ENCODE measurements around the gene ZDHHC19.

DNA sequence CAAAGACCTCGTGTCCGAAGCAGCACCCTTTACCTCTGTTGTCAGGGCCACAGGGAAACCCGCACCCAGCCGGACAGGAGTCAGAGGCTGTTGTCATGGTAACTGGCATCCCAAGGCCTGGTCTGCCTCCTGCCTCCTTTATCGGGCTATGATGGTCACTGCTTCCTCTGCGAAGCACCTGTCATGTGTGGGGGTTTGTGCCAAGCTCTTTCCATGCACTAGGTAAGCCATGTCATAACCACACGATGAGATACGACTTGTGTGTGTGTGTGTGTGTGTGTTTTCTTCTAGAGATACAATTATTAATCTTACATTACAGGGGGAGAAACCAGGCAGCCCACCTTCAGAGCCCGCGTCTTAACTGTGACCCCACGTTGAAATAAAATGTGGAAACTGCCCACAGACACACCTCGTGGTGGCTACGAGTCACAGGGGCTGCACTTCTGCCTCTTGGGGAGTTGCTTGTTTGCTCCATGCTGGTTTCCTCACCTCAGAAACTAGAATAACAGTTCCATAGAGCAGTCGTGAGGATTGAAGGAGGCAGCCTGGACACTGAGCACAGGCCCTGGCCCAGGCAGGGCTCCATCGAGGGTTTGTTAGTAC lies 18.0 kb downstream of the ZDHHC19 start:
- TF ChIP-seq, protein P1, sequence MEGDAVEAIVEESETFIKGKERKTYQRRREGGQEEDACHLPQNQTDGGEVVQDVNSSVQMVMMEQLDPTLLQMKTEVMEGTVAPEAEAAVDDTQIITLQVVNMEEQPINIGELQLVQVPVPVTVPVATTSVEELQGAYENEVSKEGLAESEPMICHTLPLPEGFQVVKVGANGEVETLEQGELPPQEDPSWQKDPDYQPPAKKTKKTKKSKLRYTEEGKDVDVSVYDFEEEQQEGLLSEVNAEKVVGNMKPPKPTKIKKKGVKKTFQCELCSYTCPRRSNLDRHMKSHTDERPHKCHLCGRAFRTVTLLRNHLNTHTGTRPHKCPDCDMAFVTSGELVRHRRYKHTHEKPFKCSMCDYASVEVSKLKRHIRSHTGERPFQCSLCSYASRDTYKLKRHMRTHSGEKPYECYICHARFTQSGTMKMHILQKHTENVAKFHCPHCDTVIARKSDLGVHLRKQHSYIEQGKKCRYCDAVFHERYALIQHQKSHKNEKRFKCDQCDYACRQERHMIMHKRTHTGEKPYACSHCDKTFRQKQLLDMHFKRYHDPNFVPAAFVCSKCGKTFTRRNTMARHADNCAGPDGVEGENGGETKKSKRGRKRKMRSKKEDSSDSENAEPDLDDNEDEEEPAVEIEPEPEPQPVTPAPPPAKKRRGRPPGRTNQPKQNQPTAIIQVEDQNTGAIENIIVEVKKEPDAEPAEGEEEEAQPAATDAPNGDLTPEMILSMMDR (conservative IDR thresholded peaks at IDR 0.05 in 1 of 2, IDR thresholded peaks at IDR 0.05 in 1 of 2; ENCODE audit: extremely low read depth in 1 of 2, insufficient read depth in 1 of 2, low read depth in 1 of 2, low read length in 2 of 2): no peak
- no peak for TF ChIP-seq EZH2 (IDR thresholded peaks at IDR 0.05; ENCODE audit: borderline replicate concordance, low read length)

Data from mammary epithelial cell (primary cell).